HEK293T (cell line): ENCODE measurements around the gene TRRAP.

Experiments used
- CTCF ChIA-PET: fragments of 350-600 bp; formaldehyde crosslinking; extraction: SDS; loops from one replicate; lab custom pipeline; 2021; ENCODE audit warnings: antibody characterized with exemption, inconsistent platforms; lab: Yijun Ruan, JAX
- POLR2A ChIA-PET: fragments of 350-600 bp; formaldehyde crosslinking; extraction: SDS; loops from one replicate; lab custom pipeline; 2020; ENCODE audit warnings: antibody characterized with exemption, inconsistent platforms; lab: Yijun Ruan, JAX
- DNase-seq: peaks from one replicate; pipeline ENCODE4 v3.0.0; 2012; ENCODE audit warnings: mixed read lengths; ENCODE audit errors: extremely low spot score
- BHLHE40 ChIP-seq: fragments of 450-650 bp; IDR thresholded peaks from 2 replicates; pipeline ENCODE4 v1.6.1; 2016; ENCODE audit warnings: mild to moderate bottlenecking, moderate library complexity, borderline replicate concordance
- CTBP1 ChIP-seq: fragments of 450-650 bp; IDR thresholded peaks from 2 replicates; pipeline ENCODE4 v1.6.1; 2016; ENCODE audit warnings: borderline replicate concordance
- ELF4 ChIP-seq: fragments of 450-650 bp; IDR thresholded peaks from 2 replicates; pipeline ENCODE4 v1.6.1; 2017; ENCODE audit warnings: antibody characterized with exemption
- FOXA1 ChIP-seq: fragments of 450-650 bp; IDR thresholded peaks from 2 replicates; pipeline ENCODE4 v1.6.1; 2016; ENCODE audit warnings: mild to moderate bottlenecking
- FOXK2 ChIP-seq: fragments of 450-650 bp; IDR thresholded peaks from 2 replicates; pipeline ENCODE4 v1.6.1; 2016; ENCODE audit warnings: mild to moderate bottlenecking
- FOXM1 ChIP-seq: fragments of 450-650 bp; IDR thresholded peaks from 2 replicates; pipeline ENCODE4 v1.6.1; 2017; ENCODE audit warnings: mild to moderate bottlenecking, borderline replicate concordance
- HDGF ChIP-seq: fragments of 450-650 bp; IDR thresholded peaks from 2 replicates; pipeline ENCODE4 v1.6.1; 2017; ENCODE audit warnings: antibody characterized with exemption, borderline replicate concordance
- L3MBTL2 ChIP-seq: fragments of 450-650 bp; conservative IDR thresholded peaks from 2 replicates; pipeline ENCODE4 v1.6.1; 2016; ENCODE audit warnings: mild to moderate bottlenecking
- LEF1 ChIP-seq: fragments of 450-650 bp; IDR thresholded peaks from 2 replicates; pipeline ENCODE4 v1.6.1; 2017; ENCODE audit warnings: mild to moderate bottlenecking, borderline replicate concordance
- NFRKB ChIP-seq: fragments of 450-650 bp; IDR thresholded peaks from 2 replicates; pipeline ENCODE4 v1.6.1; 2016; ENCODE audit warnings: mild to moderate bottlenecking, moderate library complexity
- PKNOX1 ChIP-seq: fragments of 450-650 bp; IDR thresholded peaks from 2 replicates; pipeline ENCODE4 v1.6.1; 2016
- SP1 ChIP-seq: fragments of 450-650 bp; IDR thresholded peaks from 2 replicates; pipeline ENCODE4 v1.6.1; 2017
- TARDBP ChIP-seq: fragments of 450-650 bp; IDR thresholded peaks from 2 replicates; pipeline ENCODE4 v1.6.1; 2016
- ZNF384 ChIP-seq: fragments of 450-650 bp; IDR thresholded peaks from 2 replicates; pipeline ENCODE4 v1.6.1; 2016

TRRAP gene

GRCh38 chr7:98945852-98946251 is 67.5 kb downstream of the TRRAP start:
- ChIA-PET POLR2A (interaction anchor here (1.1 kb wide), 1 partner anchor 17 kb away, joined by 3 read pairs; no protein-coding TSS in a partner anchor), CTCF (no interaction called here)
- DNase-seq: no peak
- no peak for TF ChIP-seq BHLHE40
- no peak for TF ChIP-seq FOXM1
- no peak for TF ChIP-seq HDGF
- no peak for TF ChIP-seq SP1
- no peak for TF ChIP-seq PKNOX1
- TF ChIP-seq NFRKB: no peak
- no peak for TF ChIP-seq ELF4

DNA sequence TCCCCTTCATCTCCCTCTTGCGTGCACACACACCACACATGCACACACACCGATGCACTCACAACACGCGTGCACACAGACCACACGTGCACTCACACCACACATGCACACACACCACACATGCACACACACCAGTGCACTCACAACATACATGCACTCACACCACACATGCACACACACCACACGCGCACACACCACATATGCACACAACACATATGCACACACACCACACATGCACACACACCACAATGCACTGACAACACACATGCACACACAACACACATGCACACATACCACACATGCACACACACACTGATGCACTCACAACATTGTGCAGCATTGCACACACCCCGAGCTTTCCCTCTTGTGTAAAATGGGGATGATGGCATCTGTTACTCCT is 68.1 kb downstream of the TRRAP start:
- no peak for DNase-seq
- CTCF ChIA-PET: no interaction called here
- POLR2A ChIA-PET: interaction anchor here (1.1 kb wide), 1 partner anchor 16 kb away, joined by 3 read pairs; no protein-coding TSS in a partner anchor
- TF ChIP-seq PKNOX1: no peak
- no peak for TF ChIP-seq FOXK2
- no peak for TF ChIP-seq HDGF

DNA sequence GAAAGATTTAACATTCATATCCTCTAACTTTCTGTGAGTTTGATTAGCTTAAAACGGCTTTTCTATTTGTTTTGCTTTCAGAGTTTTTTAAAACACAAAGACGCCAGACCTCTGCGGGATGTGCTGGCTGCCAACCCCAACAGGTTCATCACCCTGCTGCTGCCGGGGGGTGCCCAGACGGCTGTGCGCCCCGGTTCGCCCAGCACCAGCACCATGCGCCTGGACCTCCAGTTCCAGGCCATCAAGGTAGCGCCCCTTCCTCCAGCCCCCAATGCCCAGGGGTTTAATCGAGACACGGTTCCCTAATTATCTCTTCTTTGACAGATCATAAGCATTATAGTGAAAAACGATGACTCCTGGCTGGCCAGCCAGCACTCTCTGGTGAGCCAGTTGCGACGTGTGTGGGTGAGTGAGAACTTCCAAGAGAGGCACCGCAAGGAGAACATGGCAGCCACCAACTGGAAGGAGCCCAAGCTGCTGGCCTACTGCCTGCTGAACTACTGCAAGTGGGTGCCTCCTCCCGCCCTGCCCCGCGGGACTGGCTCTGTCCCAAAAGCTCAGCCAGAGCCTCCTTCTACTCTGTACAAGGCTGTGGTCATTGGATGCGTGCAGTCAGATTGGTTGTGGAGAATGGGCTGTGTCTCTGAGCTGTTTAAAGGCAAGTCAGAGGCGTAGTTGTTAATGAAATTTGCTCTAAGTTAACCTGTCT is 71.2 kb downstream of the TRRAP start:
- DNase-seq: no peak
- no peak for TF ChIP-seq CTBP1
- POLR2A ChIA-PET: no interaction called here
- CTCF ChIA-PET: no interaction called here

- POLR2A ChIA-PET: no interaction called here
- no peak for TF ChIP-seq ZNF384
- TF ChIP-seq L3MBTL2: no peak
- TF ChIP-seq FOXK2: no peak
- TF ChIP-seq ELF4: no peak
- no peak for TF ChIP-seq SP1
- TF ChIP-seq LEF1: no peak
- TF ChIP-seq TARDBP: no peak
- TF ChIP-seq NFRKB: no peak
- DNase-seq: no peak
- CTCF ChIA-PET: no interaction called here
These were observed 77.7 kb downstream of the TRRAP start for GRCh38 chr7:98955992-98956391.

DNA sequence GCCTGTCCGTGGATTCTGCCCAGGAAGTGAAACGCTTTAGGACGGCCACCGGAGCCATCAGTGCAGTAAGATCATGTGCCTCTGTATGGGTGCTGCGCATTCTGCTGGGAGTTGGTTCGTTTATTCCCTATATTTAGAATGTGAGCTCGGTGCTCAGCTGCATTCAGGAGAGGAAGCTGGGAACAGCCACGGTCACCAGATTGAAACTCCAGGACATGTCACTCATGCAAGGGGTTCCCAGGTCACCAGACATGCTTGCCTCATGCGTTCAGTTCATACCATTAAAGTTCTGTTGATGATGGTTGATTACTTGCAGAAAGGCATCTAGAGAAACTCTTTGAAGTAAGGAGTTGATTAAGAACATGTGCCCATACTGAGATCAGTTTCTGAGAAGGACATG is 78.1 kb downstream of the TRRAP start:
- POLR2A ChIA-PET: no interaction called here
- no peak for DNase-seq
- CTCF ChIA-PET: no interaction called here
- TF ChIP-seq FOXK2 (no peak), ZNF384 (no peak), FOXM1 (no peak), NFRKB (no peak), L3MBTL2 (no peak), CTBP1 (no peak), HDGF (no peak), ELF4 (no peak), PKNOX1 (no peak), SP1 (no peak), TARDBP (no peak)

DNA sequence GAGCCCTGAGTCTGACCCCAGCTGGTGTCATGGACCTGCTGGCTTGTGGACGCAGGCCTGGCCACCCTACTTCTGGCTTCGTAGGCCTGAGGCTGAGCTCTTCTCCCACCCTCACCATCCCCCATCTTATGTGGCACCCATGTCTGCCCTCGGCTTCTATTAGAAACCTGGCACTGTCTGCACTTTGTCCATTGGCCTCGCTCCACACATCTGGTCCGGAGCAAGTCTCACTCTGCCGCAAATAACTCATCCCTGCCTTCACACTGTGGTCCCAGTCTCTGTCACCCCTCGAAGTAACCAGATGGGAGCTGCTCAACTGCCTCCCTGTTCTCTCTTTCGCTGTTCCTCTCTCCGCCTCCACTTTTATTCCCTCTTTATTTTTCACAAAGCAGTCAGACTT is 78.6 kb downstream of the TRRAP start:
- TF ChIP-seq FOXA1 (no peak), PKNOX1 (no peak), BHLHE40 (no peak), ELF4 (no peak), FOXM1 (no peak)
- POLR2A ChIA-PET: no interaction called here
- no peak for DNase-seq
- CTCF ChIA-PET: no interaction called here

GRCh38 chr7:98957766-98958165 is 79.4 kb downstream of the TRRAP start:
- ChIA-PET POLR2A (no interaction called here), CTCF (no interaction called here)
- no peak for DNase-seq
- TF ChIP-seq BHLHE40 (no peak), SP1 (no peak), CTBP1 (no peak), L3MBTL2 (no peak), FOXM1 (no peak), NFRKB (no peak), LEF1 (no peak), HDGF (no peak), ELF4 (no peak), ZNF384 (no peak)
